ENCODE measurements around the gene APOA1. TPM values are rescaled to one million over a fixed set of nuclear protein-coding genes. Genes with fewer than 3 reads are reported as not detected.

APOA1 gene
- total and polyA plus RNA-seq, 2 donors (not counting 1 experiment from before 2014, with no cell fraction given), result 0.46 TPM; not detected in 1

DNA sequence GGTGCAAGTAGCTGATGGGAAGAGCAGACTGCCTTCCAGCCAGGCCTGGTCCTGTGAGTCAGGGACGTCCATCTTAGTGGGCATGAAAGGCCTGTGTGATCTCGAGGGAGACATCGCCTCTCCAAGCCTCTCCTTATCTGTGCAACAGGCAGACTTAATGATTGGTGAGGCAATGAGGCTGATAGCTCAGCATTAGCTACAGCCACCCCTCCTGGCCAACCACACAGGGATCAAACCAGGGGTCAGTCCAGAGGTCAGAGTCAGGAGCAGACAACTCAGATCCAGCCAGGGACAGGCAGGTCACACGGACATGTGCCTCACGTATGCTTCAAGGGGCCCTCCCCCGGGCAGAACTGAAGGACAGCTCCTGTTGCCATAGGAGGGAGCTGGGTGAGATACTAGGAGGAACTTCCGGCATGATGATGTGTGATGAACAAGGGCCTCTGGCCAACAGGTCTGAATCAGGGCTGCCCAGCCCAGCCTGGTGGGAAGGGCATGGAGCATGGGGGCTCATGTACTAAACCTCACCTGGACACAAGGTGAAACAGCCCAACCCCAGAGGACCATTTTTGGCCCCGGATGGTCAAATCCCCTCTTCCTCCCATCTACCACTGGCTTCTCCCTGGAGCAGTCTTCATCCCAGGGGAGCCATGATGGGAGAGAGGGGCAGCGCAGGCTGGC, 10.5 kb downstream of the APOA1 start:
- ChIA-PET CTCF (no interaction called here), POLR2A (no interaction called here)
- no peaks in the 10 kb centered on the region for H3K79me2 ChIP-seq (ENCODE audit: control insufficient read depth, insufficient read depth, low read length)
- H3K27me3 ChIP-seq (replicated peaks in 1 of 4; ENCODE audit: control extremely low read depth in 1 of 4, control insufficient read depth in 3 of 4, insufficient read depth in 4 of 4, low read length in 3 of 4), result peaks cover 0 to 2% (median 0%) of the 10 kb centered on the region in 4 experiments
- no peak for ATAC-seq (ENCODE audit: low read depth)
- H3K36me3 ChIP-seq (replicated peaks in 1 of 2; ENCODE audit: control extremely low read depth in 1 of 2, control insufficient read depth in 1 of 2, extremely low read depth in 1 of 2, insufficient read depth in 2 of 2, low read length in 1 of 2), result no peaks in the 10 kb centered on the region
- H3K9me3 Mint-ChIP-seq (ENCODE audit: insufficient read depth), result no peaks in the 10 kb centered on the region
- no peak overlapping the region for H2AFZ ChIP-seq (ENCODE audit: insufficient read depth, low read depth, low read length, poor library complexity, severe bottlenecking)
- no peak overlapping the region for H3K4me2 ChIP-seq (replicated peaks; ENCODE audit: low read depth, low read length, poor library complexity, severe bottlenecking)
- WGBS (ENCODE audit: insufficient coverage), result 95% methylated on average over 6 of the region's 9 CpGs
- H3K27ac ChIP-seq (ENCODE audit: low read length in 2 of 2), result no peak overlapping the region
- no peaks in the 10 kb centered on the region for H3K4me1 Mint-ChIP-seq
- no peaks in the 10 kb centered on the region for H3K9me3 ChIP-seq (ENCODE audit: control extremely low read depth in 1 of 3, control insufficient read depth in 2 of 3, insufficient read depth in 1 of 3, low read length in 2 of 3)
- no peaks in the 10 kb centered on the region for H3K27me3 Mint-ChIP-seq
- intact Hi-C loops (cut with micrococcal nuclease), result no loop called here
- H3K27ac Mint-ChIP-seq, result no peak overlapping the region
- no peak overlapping the region for H3K9ac ChIP-seq (ENCODE audit: low read length)
- H3K4me3 ChIP-seq (ENCODE audit: control extremely low read depth in 1 of 5, extremely low read depth in 1 of 5, insufficient read depth in 1 of 5, low read depth in 2 of 5, low read length in 4 of 5), result no peak overlapping the region
- no peak for DNase-seq
- no peaks in the 10 kb centered on the region for H4K20me1 ChIP-seq (ENCODE audit: control insufficient read depth, insufficient read depth, low read length, poor library complexity, severe bottlenecking)
- no peak overlapping the region for H3K4me3 Mint-ChIP-seq
- TF ChIP-seq EZH2 (IDR thresholded peaks at IDR 0.05; ENCODE audit: borderline replicate concordance, insufficient read depth, low read depth, low read length, poor library complexity, severe bottlenecking), result no peak
- TF ChIP-seq, protein P1, sequence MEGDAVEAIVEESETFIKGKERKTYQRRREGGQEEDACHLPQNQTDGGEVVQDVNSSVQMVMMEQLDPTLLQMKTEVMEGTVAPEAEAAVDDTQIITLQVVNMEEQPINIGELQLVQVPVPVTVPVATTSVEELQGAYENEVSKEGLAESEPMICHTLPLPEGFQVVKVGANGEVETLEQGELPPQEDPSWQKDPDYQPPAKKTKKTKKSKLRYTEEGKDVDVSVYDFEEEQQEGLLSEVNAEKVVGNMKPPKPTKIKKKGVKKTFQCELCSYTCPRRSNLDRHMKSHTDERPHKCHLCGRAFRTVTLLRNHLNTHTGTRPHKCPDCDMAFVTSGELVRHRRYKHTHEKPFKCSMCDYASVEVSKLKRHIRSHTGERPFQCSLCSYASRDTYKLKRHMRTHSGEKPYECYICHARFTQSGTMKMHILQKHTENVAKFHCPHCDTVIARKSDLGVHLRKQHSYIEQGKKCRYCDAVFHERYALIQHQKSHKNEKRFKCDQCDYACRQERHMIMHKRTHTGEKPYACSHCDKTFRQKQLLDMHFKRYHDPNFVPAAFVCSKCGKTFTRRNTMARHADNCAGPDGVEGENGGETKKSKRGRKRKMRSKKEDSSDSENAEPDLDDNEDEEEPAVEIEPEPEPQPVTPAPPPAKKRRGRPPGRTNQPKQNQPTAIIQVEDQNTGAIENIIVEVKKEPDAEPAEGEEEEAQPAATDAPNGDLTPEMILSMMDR (IDR thresholded peaks at IDR 0.05), result no peak
- no peaks in the 10 kb centered on the region for H3K4me1 ChIP-seq (ENCODE audit: control insufficient read depth in 2 of 2, insufficient read depth in 2 of 2, low read length in 2 of 2)

DNA sequence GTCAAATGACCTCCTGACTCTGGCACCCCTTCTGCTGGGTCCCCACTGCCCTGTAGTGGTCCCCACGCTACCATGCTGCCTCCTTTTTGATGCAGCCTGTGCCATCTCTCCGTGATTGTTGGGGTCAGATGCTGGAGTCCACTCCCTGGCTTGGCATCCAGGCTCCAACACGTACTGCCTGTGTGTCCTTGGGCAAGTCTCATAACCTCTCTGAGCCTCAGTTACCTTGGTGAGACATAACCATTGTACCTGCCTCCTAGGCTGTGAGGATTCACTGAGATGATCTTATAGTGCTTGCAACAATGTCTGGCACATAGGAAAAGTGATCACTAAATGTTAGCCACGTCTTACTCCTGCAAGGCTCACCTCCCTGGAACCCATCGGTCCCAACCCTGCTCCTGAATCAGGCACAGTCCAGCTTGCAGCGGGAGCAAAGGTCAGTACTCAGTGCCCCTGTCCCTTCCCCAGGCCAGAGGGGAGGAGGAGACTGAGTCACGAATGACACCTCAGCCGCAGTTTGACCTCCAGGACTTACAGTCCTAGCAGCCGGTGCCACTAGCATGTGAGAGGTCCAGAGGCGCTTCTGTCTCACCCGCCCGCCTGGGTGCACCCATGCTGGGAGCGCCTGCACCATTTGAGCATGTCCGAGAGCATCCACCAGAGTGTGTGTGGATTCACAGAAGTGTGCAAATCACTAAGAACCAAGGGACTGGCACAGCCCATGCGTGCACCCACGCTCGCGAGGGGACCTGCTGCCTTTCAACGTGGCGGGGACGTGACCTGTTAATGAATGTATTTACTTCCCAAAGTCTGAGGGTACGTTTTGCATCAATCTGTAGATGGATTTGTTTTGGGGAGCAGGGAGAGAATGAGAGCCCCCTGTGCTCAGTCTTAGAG, 11.3 kb downstream of the APOA1 start:
- TF ChIP-seq, protein P1 (IDR thresholded peaks at IDR 0.05), result no peak
- no peak for TF ChIP-seq EZH2 (IDR thresholded peaks at IDR 0.05; ENCODE audit: borderline replicate concordance, insufficient read depth, low read depth, low read length, poor library complexity, severe bottlenecking)
- H3K4me1 ChIP-seq (ENCODE audit: control insufficient read depth in 2 of 2, insufficient read depth in 2 of 2, low read length in 2 of 2), result no peaks in the 10 kb centered on the region
- no peak for ATAC-seq (ENCODE audit: low read depth)
- WGBS (ENCODE audit: insufficient coverage), result 92% methylated on average over 20 of the region's 22 CpGs
- H3K27me3 ChIP-seq (replicated peaks in 1 of 4; ENCODE audit: control extremely low read depth in 1 of 4, control insufficient read depth in 3 of 4, insufficient read depth in 4 of 4, low read length in 3 of 4), result peaks cover 0 to 2% (median 0%) of the 10 kb centered on the region in 4 experiments
- no peaks in the 10 kb centered on the region for H3K36me3 ChIP-seq (replicated peaks in 1 of 2; ENCODE audit: control extremely low read depth in 1 of 2, control insufficient read depth in 1 of 2, extremely low read depth in 1 of 2, insufficient read depth in 2 of 2, low read length in 1 of 2)
- no peaks in the 10 kb centered on the region for H3K79me2 ChIP-seq (ENCODE audit: control insufficient read depth, insufficient read depth, low read length)
- Mint-ChIP-seq H3K27me3 (no peaks in the 10 kb centered on the region), H3K4me3 (no peak overlapping the region), H3K27ac (no peak overlapping the region), H3K4me1 (no peaks in the 10 kb centered on the region), H3K9me3 (ENCODE audit: insufficient read depth) (no peaks in the 10 kb centered on the region)
- H2AFZ ChIP-seq (ENCODE audit: insufficient read depth, low read depth, low read length, poor library complexity, severe bottlenecking), result no peak overlapping the region
- H3K9ac ChIP-seq (ENCODE audit: low read length), result no peak overlapping the region
- H4K20me1 ChIP-seq (ENCODE audit: control insufficient read depth, insufficient read depth, low read length, poor library complexity, severe bottlenecking), result no peaks in the 10 kb centered on the region
- CTCF ChIA-PET, result no interaction called here
- DNase-seq, result no peak
- POLR2A ChIA-PET, result no interaction called here
- no peak overlapping the region for H3K4me3 ChIP-seq (ENCODE audit: control extremely low read depth in 1 of 5, extremely low read depth in 1 of 5, insufficient read depth in 1 of 5, low read depth in 2 of 5, low read length in 4 of 5)
- H3K4me2 ChIP-seq (replicated peaks; ENCODE audit: low read depth, low read length, poor library complexity, severe bottlenecking), result no peak overlapping the region
- no peaks in the 10 kb centered on the region for H3K9me3 ChIP-seq (ENCODE audit: control extremely low read depth in 1 of 3, control insufficient read depth in 2 of 3, insufficient read depth in 1 of 3, low read length in 2 of 3)
- intact Hi-C loops (cut with micrococcal nuclease), result no loop called here
- H3K27ac ChIP-seq (ENCODE audit: low read length in 2 of 2), result no peak overlapping the region
